Trophoblast cell (in vitro differentiated cells and primary cell): Measurements from ENCODE around the gene ENTPD2.

Experiments used
- DNase-seq, 2 donors: peaks; one replicate each; pipeline ENCODE4 v3.0.0-alpha.2; 2016
- H2AFZ ChIP-seq: 2 replicates; pipeline ENCODE4 v1.6.1; 2013; ENCODE audit warnings: low read length, moderate library complexity, mild to moderate bottlenecking; ENCODE audit not compliant: insufficient read depth, poor library complexity
- H2AK5ac ChIP-seq: 2 replicates; pipeline ENCODE4 v1.6.1; 2013; ENCODE audit warnings: mild to moderate bottlenecking, low read length
- H2BK120ac ChIP-seq: 2 replicates; pipeline ENCODE4 v1.6.1; 2013; ENCODE audit warnings: low read length, mild to moderate bottlenecking, moderate library complexity; ENCODE audit not compliant: insufficient read depth, poor library complexity
- H2BK12ac ChIP-seq: 2 replicates; pipeline ENCODE4 v1.6.1; 2013; ENCODE audit warnings: mild to moderate bottlenecking, low read length, moderate library complexity
- H2BK5ac ChIP-seq: 2 replicates; pipeline ENCODE4 v1.6.1; 2013; ENCODE audit warnings: low read length, low read depth, moderate library complexity, mild to moderate bottlenecking; ENCODE audit not compliant: poor library complexity
- H3K14ac ChIP-seq: 2 replicates; pipeline ENCODE4 v1.6.1; 2013; ENCODE audit warnings: mild to moderate bottlenecking, low read length
- H3K18ac ChIP-seq: 2 replicates; pipeline ENCODE4 v1.6.1; 2013; ENCODE audit warnings: mild to moderate bottlenecking, low read length
- H3K23ac ChIP-seq: 2 replicates; pipeline ENCODE4 v1.6.1; 2013; ENCODE audit warnings: low read length
- H3K27ac ChIP-seq: 2 replicates; pipeline ENCODE4 v1.5.1; 2013; ENCODE audit warnings: low read depth, mild to moderate bottlenecking, inconsistent platforms, low read length, moderate library complexity
- H3K27me3 ChIP-seq: 2 replicates; pipeline ENCODE4 v1.6.1; 2013; ENCODE audit warnings: inconsistent platforms, mild to moderate bottlenecking, low read length, moderate library complexity; ENCODE audit not compliant: insufficient read depth
- H3K36me3 ChIP-seq, 2 experiments: 1 replicate in 1 of 2; 2 replicates in 1 of 2; pipeline ENCODE4 v1.6.1; 2013; ENCODE audit warnings: low read length in 2 of 2, mild to moderate bottlenecking in 2 of 2, moderate library complexity in 1 of 2; ENCODE audit not compliant: insufficient read depth in 2 of 2, control insufficient read depth in 1 of 2
- H3K4ac ChIP-seq: 2 replicates; pipeline ENCODE4 v1.6.1; 2013; ENCODE audit warnings: low read depth, mild to moderate bottlenecking, low read length, moderate library complexity
- H3K4me1 ChIP-seq, 2 experiments: 1 replicate in 1 of 2; 2 replicates in 1 of 2; pipeline ENCODE4 v1.6.1; 2013; ENCODE audit warnings: low read length in 2 of 2, mild to moderate bottlenecking in 2 of 2, moderate library complexity in 1 of 2; ENCODE audit not compliant: insufficient read depth in 2 of 2, control insufficient read depth in 1 of 2
- H3K4me2 ChIP-seq: 2 replicates; pipeline ENCODE4 v1.6.1; 2013; ENCODE audit warnings: inconsistent platforms, mild to moderate bottlenecking, low read length, moderate library complexity
- H3K4me3 ChIP-seq: 2 replicates; pipeline ENCODE4 v1.5.1; 2013; ENCODE audit warnings: mild to moderate bottlenecking, low read depth, low read length, inconsistent platforms
- H3K79me1 ChIP-seq: one replicate; pipeline ENCODE4 v1.6.1; 2013; ENCODE audit warnings: low read length
- H3K79me2 ChIP-seq: 2 replicates; pipeline ENCODE4 v1.6.1; 2013; ENCODE audit warnings: low read length, mild to moderate bottlenecking; ENCODE audit not compliant: control insufficient read depth, insufficient read depth, poor library complexity
- H3K9ac ChIP-seq: 2 replicates; pipeline ENCODE4 v1.6.1; 2013; ENCODE audit warnings: mild to moderate bottlenecking, low read length
- H3K9me3 ChIP-seq: 2 replicates; pipeline ENCODE4 v1.6.1; 2013; ENCODE audit warnings: low read depth, mild to moderate bottlenecking, control low read depth, inconsistent platforms, low read length; ENCODE audit not compliant: insufficient read depth
- H4K12ac ChIP-seq: 2 replicates; pipeline ENCODE4 v1.6.1; 2013; ENCODE audit warnings: low read depth, mild to moderate bottlenecking, low read length, moderate library complexity
- H4K8ac ChIP-seq: 2 replicates; pipeline ENCODE4 v1.6.1; 2013; ENCODE audit warnings: low read depth, mild to moderate bottlenecking, low read length, moderate library complexity
- H4K91ac ChIP-seq: one replicate; pipeline ENCODE4 v1.6.1; 2013; ENCODE audit warnings: low read depth, mild to moderate bottlenecking, low read length, moderate library complexity
- WGBS: extraction: QIAGEN DNeasy Blood & Tissue Kit; methylation state at CpG from one replicate; pipeline ENCODE4 v1.1.7; 2013; ENCODE audit warnings: missing lambda C conversion rate; ENCODE audit not compliant: insufficient read length, insufficient coverage; ENCODE audit errors: extremely low coverage; 5-methylcytosine and 5-hydroxymethylcytosine counted together

Gene ENTPD2

GRCh38 chr9:137014166-137014565 is 39.7 kb downstream of the ENTPD2 start:
- no peak overlapping the region for H3K27ac ChIP-seq
- no peak overlapping the region for H4K8ac ChIP-seq
- peaks cover 24% of the 10 kb centered on the region for H3K9me3 ChIP-seq
- no peak overlapping the region for H2BK12ac ChIP-seq
- no peak overlapping the region for H2BK5ac ChIP-seq
- no peak overlapping the region for H2BK120ac ChIP-seq
- H3K4me3 ChIP-seq, result no peak overlapping the region
- no peak overlapping the region for H4K12ac ChIP-seq
- no peaks in the 10 kb centered on the region for H3K27me3 ChIP-seq
- H3K79me2 ChIP-seq, result no peaks in the 10 kb centered on the region
- H3K36me3 ChIP-seq, result no peaks in the 10 kb centered on the region
- no peak overlapping the region for H3K4me2 ChIP-seq
- no peak overlapping the region for H3K4ac ChIP-seq
- H3K4me1 ChIP-seq, result no peaks in the 10 kb centered on the region
- H3K9ac ChIP-seq, result no peak overlapping the region
- no peak overlapping the region for H3K23ac ChIP-seq
- no peaks in the 10 kb centered on the region for H3K79me1 ChIP-seq
- no peak overlapping the region for H2AFZ ChIP-seq
- H2AK5ac ChIP-seq, result no peak overlapping the region
- H3K18ac ChIP-seq, result no peak overlapping the region
- no CpG with 5 or more reads among the region's 23 CpGs for WGBS
- no peak overlapping the region for H4K91ac ChIP-seq
- no peak for DNase-seq
- H3K14ac ChIP-seq, result no peak overlapping the region

GRCh38 chr9:137013571-137013940 is 40.3 kb downstream of the ENTPD2 start:
- Histone ChIP-seq H3K79me2 (no peaks in the 10 kb centered on the region), H4K91ac (no peak overlapping the region), H2AFZ (no peak overlapping the region), H3K4me1 (no peaks in the 10 kb centered on the region), H4K8ac (no peak overlapping the region), H3K4me2 (no peak overlapping the region), H3K9me3 (peaks cover 24% of the 10 kb centered on the region), H3K36me3 (no peaks in the 10 kb centered on the region), H3K23ac (no peak overlapping the region), H4K12ac (no peak overlapping the region), H3K79me1 (no peaks in the 10 kb centered on the region), H3K14ac (no peak overlapping the region), H3K18ac (no peak overlapping the region), H3K4ac (no peak overlapping the region), H2BK120ac (no peak overlapping the region), H2AK5ac (no peak overlapping the region), H2BK5ac (no peak overlapping the region), H3K27me3 (no peaks in the 10 kb centered on the region), H3K27ac (no peak overlapping the region), H3K9ac (no peak overlapping the region), H3K4me3 (no peak overlapping the region), H2BK12ac (no peak overlapping the region)
- no peak for DNase-seq
- WGBS, result no CpG with 5 or more reads among the region's 20 CpGs

- H2BK5ac ChIP-seq, result no peak overlapping the region
- no peak overlapping the region for H2BK120ac ChIP-seq
- H3K27me3 ChIP-seq, result no peaks in the 10 kb centered on the region
- H2BK12ac ChIP-seq, result no peak overlapping the region
- H4K12ac ChIP-seq, result no peak overlapping the region
- no peak overlapping the region for H3K18ac ChIP-seq
- no peaks in the 10 kb centered on the region for H3K79me2 ChIP-seq
- H3K27ac ChIP-seq, result no peak overlapping the region
- H4K91ac ChIP-seq, result no peak overlapping the region
- no peak overlapping the region for H3K23ac ChIP-seq
- WGBS, result no CpG with 5 or more reads among the region's 67 CpGs
- H3K4me1 ChIP-seq, result no peaks in the 10 kb centered on the region
- H3K4ac ChIP-seq, result no peak overlapping the region
- DNase-seq, result no peak
- H2AFZ ChIP-seq, result no peak overlapping the region
- H3K4me3 ChIP-seq, result no peak overlapping the region
- no peak overlapping the region for H2AK5ac ChIP-seq
- no peaks in the 10 kb centered on the region for H3K79me1 ChIP-seq
- no peak overlapping the region for H3K9ac ChIP-seq
- H4K8ac ChIP-seq, result no peak overlapping the region
- H3K36me3 ChIP-seq, result no peaks in the 10 kb centered on the region
- H3K4me2 ChIP-seq, result no peak overlapping the region
- H3K9me3 ChIP-seq, result peaks cover 24% of the 10 kb centered on the region
- no peak overlapping the region for H3K14ac ChIP-seq
These were observed 40.9 kb downstream of the ENTPD2 start for GRCh38 chr9:137012694-137013570.

DNA sequence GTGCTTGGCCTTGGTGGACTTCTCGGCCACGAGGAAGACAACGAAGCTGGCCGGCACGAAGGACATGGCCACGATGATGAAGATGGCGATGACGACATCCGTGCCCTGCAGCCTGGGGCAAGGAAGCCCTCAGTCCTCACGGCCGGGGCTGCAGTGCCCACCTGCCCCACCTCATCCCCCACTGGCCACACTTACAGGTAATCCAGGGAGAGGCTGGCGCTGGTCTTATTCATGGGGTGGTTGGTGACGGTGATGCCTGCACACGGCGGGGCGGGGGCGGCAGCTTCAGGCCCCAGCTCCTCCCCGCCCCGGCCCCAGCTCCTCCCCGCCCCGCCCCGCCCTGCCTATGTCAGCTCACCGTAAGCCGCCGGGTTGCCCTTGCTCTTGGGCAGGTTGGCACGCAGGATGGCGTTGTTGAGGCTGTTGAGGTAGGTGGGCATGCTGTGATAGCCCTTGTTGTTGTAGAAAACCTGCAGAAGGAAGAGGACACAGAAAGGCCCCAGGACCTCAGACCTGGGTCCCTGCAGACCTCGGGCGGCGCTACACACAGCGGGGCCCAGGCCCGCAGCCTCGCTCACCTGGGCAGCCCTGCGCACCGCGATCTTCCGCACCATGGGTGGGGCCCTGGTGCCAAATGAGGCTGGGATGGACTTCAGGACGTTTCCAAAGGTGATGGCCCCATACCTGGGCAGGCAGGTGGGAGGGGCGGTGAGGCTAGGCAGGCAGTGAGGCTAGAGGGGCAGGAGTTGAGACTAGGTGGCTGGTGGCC is 41.8 kb downstream of the ENTPD2 start:
- no peak overlapping the region for H4K91ac ChIP-seq
- no peak for DNase-seq
- no peaks in the 10 kb centered on the region for H3K4me1 ChIP-seq
- H2AFZ ChIP-seq, result no peak overlapping the region
- no peak overlapping the region for H3K4me2 ChIP-seq
- H3K14ac ChIP-seq, result no peak overlapping the region
- no peak overlapping the region for H3K18ac ChIP-seq
- no peak overlapping the region for H2BK5ac ChIP-seq
- H3K23ac ChIP-seq, result no peak overlapping the region
- H2BK12ac ChIP-seq, result no peak overlapping the region
- no peak overlapping the region for H3K9ac ChIP-seq
- no peak overlapping the region for H2AK5ac ChIP-seq
- no peaks in the 10 kb centered on the region for H3K27me3 ChIP-seq
- H3K79me1 ChIP-seq, result no peaks in the 10 kb centered on the region
- no CpG with 5 or more reads among the region's 39 CpGs for WGBS
- no peaks in the 10 kb centered on the region for H3K79me2 ChIP-seq
- no peak overlapping the region for H3K27ac ChIP-seq
- no peak overlapping the region for H4K8ac ChIP-seq
- H3K4ac ChIP-seq, result no peak overlapping the region
- H3K4me3 ChIP-seq, result no peak overlapping the region
- no peak overlapping the region for H2BK120ac ChIP-seq
- no peak overlapping the region for H4K12ac ChIP-seq
- no peaks in the 10 kb centered on the region for H3K36me3 ChIP-seq
- H3K9me3 ChIP-seq, result peaks cover 23% of the 10 kb centered on the region
